ENCODE data around the gene C10orf71.

The C10orf71 gene

DNA sequence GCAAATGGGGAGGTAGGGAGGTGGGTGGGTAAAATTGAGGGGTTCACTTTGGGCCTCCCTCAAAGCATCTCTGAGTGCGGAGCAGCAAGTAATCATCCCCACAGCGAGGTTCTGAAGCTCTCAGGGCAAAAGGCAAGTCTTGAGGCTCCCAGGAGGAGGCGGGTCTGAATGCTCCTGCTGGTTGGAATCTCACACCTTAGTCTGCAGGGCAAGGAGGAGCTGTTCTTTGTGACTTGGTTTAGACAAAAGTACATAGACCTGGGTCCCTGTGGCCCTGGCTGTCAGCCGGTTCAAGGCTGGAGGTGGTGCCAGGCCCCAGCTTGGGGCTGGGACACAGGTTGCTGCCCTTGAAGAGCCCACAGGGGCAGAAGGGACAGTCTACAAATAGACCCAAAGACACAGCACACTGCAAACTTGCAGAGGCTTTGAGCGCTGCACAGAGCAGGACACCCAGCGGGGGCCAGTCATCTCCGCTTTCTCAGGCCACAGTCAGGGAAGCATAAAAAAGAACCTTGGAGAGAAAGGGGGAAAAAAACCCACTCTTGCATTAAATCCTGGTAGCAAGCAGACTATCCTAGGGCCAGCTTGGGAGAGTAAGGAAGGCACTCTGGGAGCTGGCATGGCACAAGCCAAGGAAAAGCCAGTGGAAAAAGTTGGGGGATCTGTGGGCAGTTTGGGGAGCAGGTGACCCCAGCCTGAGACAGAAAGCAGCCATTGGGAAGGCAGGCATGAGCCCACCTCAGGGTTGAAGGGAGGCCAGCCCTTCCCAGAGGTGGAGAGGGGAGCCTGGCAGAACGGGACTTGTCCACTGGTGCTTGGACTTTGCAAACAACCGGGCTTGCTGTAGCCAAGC, 926 bp upstream of the C10orf71 start:
- TF ChIP-seq, protein P1, sequence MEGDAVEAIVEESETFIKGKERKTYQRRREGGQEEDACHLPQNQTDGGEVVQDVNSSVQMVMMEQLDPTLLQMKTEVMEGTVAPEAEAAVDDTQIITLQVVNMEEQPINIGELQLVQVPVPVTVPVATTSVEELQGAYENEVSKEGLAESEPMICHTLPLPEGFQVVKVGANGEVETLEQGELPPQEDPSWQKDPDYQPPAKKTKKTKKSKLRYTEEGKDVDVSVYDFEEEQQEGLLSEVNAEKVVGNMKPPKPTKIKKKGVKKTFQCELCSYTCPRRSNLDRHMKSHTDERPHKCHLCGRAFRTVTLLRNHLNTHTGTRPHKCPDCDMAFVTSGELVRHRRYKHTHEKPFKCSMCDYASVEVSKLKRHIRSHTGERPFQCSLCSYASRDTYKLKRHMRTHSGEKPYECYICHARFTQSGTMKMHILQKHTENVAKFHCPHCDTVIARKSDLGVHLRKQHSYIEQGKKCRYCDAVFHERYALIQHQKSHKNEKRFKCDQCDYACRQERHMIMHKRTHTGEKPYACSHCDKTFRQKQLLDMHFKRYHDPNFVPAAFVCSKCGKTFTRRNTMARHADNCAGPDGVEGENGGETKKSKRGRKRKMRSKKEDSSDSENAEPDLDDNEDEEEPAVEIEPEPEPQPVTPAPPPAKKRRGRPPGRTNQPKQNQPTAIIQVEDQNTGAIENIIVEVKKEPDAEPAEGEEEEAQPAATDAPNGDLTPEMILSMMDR (IDR thresholded peaks at IDR 0.05; ENCODE audit: insufficient read depth, low read depth, low read length, missing control alignments) = no peak
- no peak for DNase-seq (ENCODE audit: low read depth)
- no peak overlapping the region for H3K4me3 ChIP-seq (ENCODE audit: low read length)

DNA sequence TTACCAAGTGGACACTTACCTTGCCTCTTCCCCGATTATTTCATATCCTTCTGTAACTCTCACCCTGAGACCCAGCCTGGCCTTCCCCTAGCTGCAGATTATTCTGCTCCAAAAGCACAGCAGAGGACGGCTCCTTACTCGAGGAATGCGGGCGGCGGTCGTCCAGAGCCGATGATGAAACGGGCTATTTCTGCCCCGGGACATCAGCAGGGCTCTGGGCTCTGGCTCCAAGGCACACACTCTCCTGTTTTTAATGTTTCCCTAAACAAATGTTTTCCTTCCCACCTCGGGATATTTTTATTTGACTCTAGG, 343 bp upstream of the C10orf71 start:
- H3K4me3 ChIP-seq (ENCODE audit: low read length) = no peak overlapping the region
- TF ChIP-seq, protein P1 (IDR thresholded peaks at IDR 0.05; ENCODE audit: insufficient read depth, low read depth, low read length, missing control alignments) = no peak
- DNase-seq (ENCODE audit: low read depth) = no peak

DNA sequence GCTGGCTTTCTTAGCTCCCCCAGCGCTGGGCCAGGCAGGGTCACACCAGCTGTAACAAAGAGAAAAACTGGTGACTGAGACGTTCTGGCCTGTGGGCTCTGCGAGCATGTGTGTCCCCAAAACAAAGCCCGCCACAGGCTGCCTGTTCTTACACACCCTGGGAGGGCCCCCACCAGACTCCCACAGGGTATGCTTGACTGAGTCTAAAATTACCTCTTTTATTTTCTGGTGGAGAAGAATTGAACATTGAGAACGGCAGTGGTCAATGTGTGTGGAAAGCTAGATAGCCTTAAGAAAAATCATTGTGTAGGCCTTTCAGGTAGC, 808 bp downstream of the C10orf71 start:
- TF ChIP-seq, protein P1 (IDR thresholded peaks at IDR 0.05; ENCODE audit: insufficient read depth, low read depth, low read length, missing control alignments) = no peak
- H3K4me3 ChIP-seq (ENCODE audit: low read length) = no peak overlapping the region
- DNase-seq (ENCODE audit: low read depth) = no peak

DNA sequence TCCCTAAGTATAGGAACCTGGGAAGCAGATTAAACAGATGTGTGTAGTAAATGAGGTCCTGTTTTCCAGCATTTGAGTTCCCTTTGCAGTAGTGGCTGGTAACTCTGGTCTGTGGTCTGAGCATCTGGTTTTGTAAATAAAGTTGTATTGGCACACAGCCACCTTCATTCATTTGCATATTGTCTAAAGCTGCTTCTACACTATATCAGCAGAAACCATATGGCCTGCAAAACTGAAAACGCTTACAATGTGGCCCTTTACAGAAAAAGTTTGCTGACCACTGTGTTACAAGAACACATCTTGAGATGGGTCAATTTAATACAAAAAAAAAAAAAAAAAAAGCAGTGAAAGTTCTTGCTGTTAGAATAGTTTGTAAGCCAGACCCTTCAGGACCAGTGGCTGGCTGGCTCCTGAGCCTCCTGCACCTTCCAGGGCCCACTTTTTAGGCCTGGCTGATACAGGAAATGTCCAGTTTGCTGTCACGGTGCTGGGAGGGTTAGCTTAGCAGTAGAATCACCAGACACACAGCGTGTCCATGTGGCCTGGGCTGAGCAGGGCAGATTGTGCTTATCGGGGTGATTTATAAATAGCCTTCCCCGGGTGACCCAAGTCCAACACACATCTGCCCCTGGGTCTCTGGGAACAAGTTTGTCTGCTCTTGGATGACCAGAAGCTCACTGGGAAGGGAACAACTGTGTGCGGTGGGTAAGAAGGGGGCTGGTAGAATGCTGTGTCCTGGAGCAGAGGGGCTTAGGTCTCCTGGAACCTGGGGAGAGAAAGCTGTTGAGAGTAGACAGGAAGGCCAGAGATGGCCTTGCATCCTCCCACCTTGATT, 1.4 kb downstream of the C10orf71 start:
- no peak overlapping the region for H3K4me3 ChIP-seq (ENCODE audit: low read length)
- TF ChIP-seq, protein P1 (IDR thresholded peaks at IDR 0.05; ENCODE audit: insufficient read depth, low read depth, low read length, missing control alignments) = no peak
- DNase-seq (ENCODE audit: low read depth) = no peak

DNA sequence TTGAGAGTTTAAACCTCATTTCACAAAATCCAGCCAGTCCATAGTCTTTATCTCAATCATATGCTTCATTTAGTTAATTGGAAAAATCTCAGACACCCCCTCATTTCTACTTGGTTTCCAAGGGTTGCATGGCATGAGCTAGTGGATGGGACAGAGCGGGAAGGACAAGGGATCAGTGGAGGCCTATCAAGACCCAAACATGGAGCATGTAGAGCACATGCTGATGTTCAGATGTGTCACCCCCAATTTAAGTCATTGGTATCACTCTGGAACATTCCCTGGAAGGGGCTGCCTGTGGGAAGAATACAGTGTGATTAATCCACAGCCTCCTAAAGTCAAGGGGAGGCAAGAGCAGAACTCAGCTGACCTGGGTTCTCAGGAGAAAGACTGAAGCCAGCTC, 2.3 kb downstream of the C10orf71 start:
- TF ChIP-seq, protein P1 (IDR thresholded peaks at IDR 0.05; ENCODE audit: insufficient read depth, low read depth, low read length, missing control alignments) = no peak
- DNase-seq (ENCODE audit: low read depth) = no peak
- H3K4me3 ChIP-seq (ENCODE audit: low read length) = no peak overlapping the region

DNA sequence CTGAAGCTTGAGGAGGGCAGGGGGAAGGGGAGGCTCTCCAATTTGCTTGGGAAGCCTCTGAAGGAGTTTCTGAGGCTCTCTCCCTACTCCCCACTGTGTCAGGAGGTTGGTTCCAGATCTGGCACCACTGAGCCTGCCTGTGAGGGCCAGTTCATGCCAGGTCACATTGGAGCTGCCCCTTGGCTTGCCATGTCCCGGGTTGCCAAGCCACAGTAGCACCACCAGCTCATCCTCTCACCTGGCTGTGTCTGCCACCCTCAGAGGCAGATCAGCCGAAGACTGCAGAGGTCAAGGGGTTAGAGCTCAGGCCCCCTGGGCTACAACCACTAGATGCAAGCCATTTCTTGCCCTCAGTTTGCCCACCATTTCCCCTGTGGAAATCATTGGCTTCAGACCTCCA, 3.1 kb downstream of the C10orf71 start:
- TF ChIP-seq, protein P1 (IDR thresholded peaks at IDR 0.05; ENCODE audit: insufficient read depth, low read depth, low read length, missing control alignments) = no peak
- H3K4me3 ChIP-seq (ENCODE audit: low read length) = no peak overlapping the region
- DNase-seq (ENCODE audit: low read depth) = no peak
